Dendritic cell treated with granulocyte-macrophage colony-stimulating factor and Interleukin-4, amounts not matched to agents 40 ng/mL and 50 ng/mL, for 4 days (primary cell): ENCODE measurements around the gene FHOD3.

Experiments used
- H3K27ac Mint-ChIP-seq: one replicate; pipeline ENCODE4 v1.8.0; 2022; ENCODE audit warnings: mild to moderate bottlenecking, mixed read lengths
- H3K27me3 Mint-ChIP-seq: one replicate; pipeline ENCODE4 v1.8.0; 2022; ENCODE audit warnings: mild to moderate bottlenecking, mixed read lengths
- H3K36me3 Mint-ChIP-seq: one replicate; pipeline ENCODE4 v1.8.0; 2022; ENCODE audit warnings: low read depth, mixed read lengths
- H3K4me1 Mint-ChIP-seq: one replicate; pipeline ENCODE4 v1.8.0; 2022; ENCODE audit warnings: low read depth, mixed read lengths
- H3K4me3 Mint-ChIP-seq: one replicate; pipeline ENCODE4 v1.8.0; 2022; ENCODE audit warnings: mild to moderate bottlenecking, moderate library complexity, mixed read lengths
- H3K9me3 Mint-ChIP-seq: one replicate; pipeline ENCODE4 v1.8.0; 2022; ENCODE audit warnings: mixed read lengths
- intact Hi-C: fragments of 100-400 bp; cut with micrococcal nuclease; formaldehyde crosslinking; loops from one replicate; pipeline ENCODE4 v1.15.0; 2022

The FHOD3 gene

GRCh38 chr18:36302676-36303075, 5.2 kb downstream of the FHOD3 start:
- Mint-ChIP-seq H3K9me3 (no peaks in the 10 kb centered on the region), H3K36me3 (no peaks in the 10 kb centered on the region), H3K27ac (no peak overlapping the region), H3K4me1 (no peaks in the 10 kb centered on the region), H3K27me3 (peaks cover 54% of the 10 kb centered on the region), H3K4me3 (no peak overlapping the region)
- intact Hi-C loops = no loop called here

DNA sequence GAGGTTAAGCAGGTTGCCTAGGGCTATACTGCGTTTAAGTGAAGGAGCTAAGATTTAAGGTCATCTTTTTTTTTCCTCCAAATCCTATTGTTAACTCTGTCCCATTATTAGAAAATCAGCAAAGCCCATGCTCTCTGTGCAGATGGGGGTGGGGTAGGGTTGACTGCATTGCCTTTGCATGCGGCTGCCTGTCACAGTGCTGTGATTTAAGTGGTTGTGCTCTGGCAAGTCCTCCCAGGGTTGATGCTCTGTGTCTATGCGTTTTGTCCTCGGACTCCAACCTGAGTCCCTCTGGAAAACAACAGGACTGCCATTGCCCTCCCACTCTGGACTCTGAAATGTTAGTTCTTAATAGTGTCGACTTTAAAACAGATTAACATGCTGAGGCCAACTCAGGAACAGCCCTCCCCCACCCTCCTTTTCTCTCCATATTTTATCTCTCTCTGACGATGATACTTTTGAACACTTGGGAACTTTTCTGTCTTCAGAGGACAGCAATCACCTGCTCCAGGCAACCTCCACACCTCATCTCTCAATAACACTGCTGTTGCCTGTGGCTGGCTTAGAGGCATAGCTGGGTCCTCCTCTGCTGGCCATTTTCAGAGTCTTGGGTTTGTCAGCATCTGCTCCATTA, 5.8 kb downstream of the FHOD3 start:
- no peaks in the 10 kb centered on the region for H3K36me3 Mint-ChIP-seq
- no peak overlapping the region for H3K4me3 Mint-ChIP-seq
- intact Hi-C loops = no loop called here
- no peak overlapping the region for H3K27ac Mint-ChIP-seq
- peaks cover 52% of the 10 kb centered on the region for H3K27me3 Mint-ChIP-seq
- no peaks in the 10 kb centered on the region for H3K4me1 Mint-ChIP-seq
- H3K9me3 Mint-ChIP-seq = no peaks in the 10 kb centered on the region

GRCh38 chr18:36304723-36305122, 7.2 kb downstream of the FHOD3 start:
- H3K36me3 Mint-ChIP-seq = no peaks in the 10 kb centered on the region
- peaks cover 44% of the 10 kb centered on the region for H3K27me3 Mint-ChIP-seq
- H3K4me1 Mint-ChIP-seq = no peaks in the 10 kb centered on the region
- intact Hi-C loops = no loop called here
- no peak overlapping the region for H3K4me3 Mint-ChIP-seq
- H3K27ac Mint-ChIP-seq = no peak overlapping the region
- H3K9me3 Mint-ChIP-seq = no peaks in the 10 kb centered on the region

DNA sequence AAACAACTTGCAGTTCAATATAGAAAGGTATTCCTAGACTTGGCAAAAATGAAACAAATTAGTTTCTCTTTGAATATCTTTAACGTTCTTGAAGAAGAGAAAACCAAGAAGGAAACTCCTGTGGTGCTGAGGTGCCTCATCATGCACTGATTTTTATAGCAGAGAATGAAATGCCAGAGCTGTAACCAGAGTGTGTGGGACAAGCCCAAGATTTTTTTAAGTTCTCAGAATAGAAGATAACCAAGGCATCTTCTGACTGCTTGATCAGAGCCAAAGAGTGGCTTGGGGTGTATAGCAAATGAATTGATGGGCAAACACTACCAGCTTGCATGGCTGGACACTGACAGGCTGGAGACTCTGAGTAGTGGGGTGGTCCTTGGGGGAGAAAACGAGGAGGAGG, 7.9 kb downstream of the FHOD3 start:
- peaks cover 38% of the 10 kb centered on the region for H3K27me3 Mint-ChIP-seq
- intact Hi-C loops = no loop called here
- H3K27ac Mint-ChIP-seq = no peak overlapping the region
- H3K9me3 Mint-ChIP-seq = no peaks in the 10 kb centered on the region
- H3K36me3 Mint-ChIP-seq = no peaks in the 10 kb centered on the region
- no peaks in the 10 kb centered on the region for H3K4me1 Mint-ChIP-seq
- H3K4me3 Mint-ChIP-seq = no peak overlapping the region

GRCh38 chr18:36307513-36307912, 10.0 kb downstream of the FHOD3 start:
- Mint-ChIP-seq H3K27ac (no peak overlapping the region), H3K4me1 (no peaks in the 10 kb centered on the region), H3K27me3 (peaks cover 31% of the 10 kb centered on the region), H3K9me3 (no peaks in the 10 kb centered on the region), H3K36me3 (no peaks in the 10 kb centered on the region), H3K4me3 (no peak overlapping the region)
- intact Hi-C loops = no loop called here

- H3K9me3 Mint-ChIP-seq = no peaks in the 10 kb centered on the region
- H3K4me3 Mint-ChIP-seq = no peak overlapping the region
- H3K27ac Mint-ChIP-seq = no peak overlapping the region
- no peaks in the 10 kb centered on the region for H3K4me1 Mint-ChIP-seq
- peaks cover 21% of the 10 kb centered on the region for H3K27me3 Mint-ChIP-seq
- no peaks in the 10 kb centered on the region for H3K36me3 Mint-ChIP-seq
- intact Hi-C loops = no loop called here
Measured at GRCh38 chr18:36308711-36309435, 11.4 kb downstream of the FHOD3 start.

- Mint-ChIP-seq H3K36me3 (no peaks in the 10 kb centered on the region), H3K27ac (no peak overlapping the region), H3K27me3 (peaks cover 21% of the 10 kb centered on the region), H3K4me3 (no peak overlapping the region), H3K9me3 (no peaks in the 10 kb centered on the region), H3K4me1 (no peaks in the 10 kb centered on the region)
- intact Hi-C loops = no loop called here
Measured at GRCh38 chr18:36309436-36310391, 12.2 kb downstream of the FHOD3 start.

DNA sequence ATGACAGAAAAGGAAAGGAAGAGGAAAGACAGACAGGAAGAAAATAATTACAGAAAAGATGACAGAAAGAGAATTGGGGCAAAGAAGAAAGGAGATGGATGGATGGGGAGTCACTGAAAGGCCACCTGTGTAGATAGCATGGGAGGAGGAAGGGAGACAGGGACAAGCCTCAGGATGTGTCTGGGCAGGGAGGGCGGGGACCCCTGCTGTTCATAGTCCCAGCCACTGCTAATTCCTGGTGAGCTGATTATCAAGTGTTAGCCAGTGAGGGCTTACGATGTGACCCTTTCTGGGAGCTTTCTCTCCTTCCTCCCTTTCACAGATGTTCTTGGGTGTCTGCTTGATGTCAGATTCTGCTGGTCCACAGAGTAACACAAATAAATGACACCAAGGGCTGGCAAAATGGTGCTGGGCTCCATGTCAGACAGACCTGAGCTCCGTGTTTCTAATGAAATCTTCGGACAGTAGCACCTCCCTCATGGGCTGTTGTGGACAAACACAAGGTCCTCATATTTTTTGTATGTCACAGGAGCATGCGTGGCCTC, 13.6 kb downstream of the FHOD3 start:
- no peak overlapping the region for H3K4me3 Mint-ChIP-seq
- intact Hi-C loops = no loop called here
- H3K27ac Mint-ChIP-seq = no peak overlapping the region
- no peaks in the 10 kb centered on the region for H3K36me3 Mint-ChIP-seq
- H3K27me3 Mint-ChIP-seq = peaks cover 15% of the 10 kb centered on the region
- no peaks in the 10 kb centered on the region for H3K4me1 Mint-ChIP-seq
- no peaks in the 10 kb centered on the region for H3K9me3 Mint-ChIP-seq

- Mint-ChIP-seq H3K4me3 (no peak overlapping the region), H3K4me1 (no peaks in the 10 kb centered on the region), H3K27me3 (peaks cover 13% of the 10 kb centered on the region), H3K36me3 (no peaks in the 10 kb centered on the region), H3K27ac (no peak overlapping the region), H3K9me3 (no peaks in the 10 kb centered on the region)
- intact Hi-C loops = no loop called here
Measured at GRCh38 chr18:36312806-36313395, 15.4 kb downstream of the FHOD3 start.

GRCh38 chr18:36314098-36314497, 16.6 kb downstream of the FHOD3 start:
- intact Hi-C loops = no loop called here
- Mint-ChIP-seq H3K4me1 (no peaks in the 10 kb centered on the region), H3K4me3 (no peak overlapping the region), H3K9me3 (peaks cover 11% of the 10 kb centered on the region), H3K36me3 (no peaks in the 10 kb centered on the region), H3K27ac (no peak overlapping the region), H3K27me3 (peaks cover 11% of the 10 kb centered on the region)

DNA sequence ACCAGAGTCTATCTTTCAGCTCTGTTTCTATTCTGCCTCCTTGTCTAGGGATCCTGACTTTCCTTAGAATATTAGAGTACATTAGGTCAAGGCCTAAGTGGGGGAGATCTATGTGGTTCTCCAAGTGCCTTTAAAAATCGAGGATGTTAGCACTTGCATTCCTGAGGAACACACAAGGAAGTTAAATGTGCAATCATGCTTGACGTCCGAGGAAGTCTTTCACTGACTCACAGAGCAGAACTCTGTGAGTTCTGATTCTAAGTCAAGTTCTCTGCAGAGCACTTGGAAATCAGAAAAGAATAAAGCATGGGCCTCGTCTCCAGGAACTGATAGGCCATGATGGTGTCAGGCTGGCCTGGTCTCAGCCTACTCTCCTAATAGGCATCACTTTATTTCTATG, 17.2 kb downstream of the FHOD3 start:
- H3K27me3 Mint-ChIP-seq = peaks cover 8% of the 10 kb centered on the region
- intact Hi-C loops = no loop called here
- H3K36me3 Mint-ChIP-seq = no peaks in the 10 kb centered on the region
- no peak overlapping the region for H3K4me3 Mint-ChIP-seq
- no peaks in the 10 kb centered on the region for H3K4me1 Mint-ChIP-seq
- H3K27ac Mint-ChIP-seq = no peak overlapping the region
- peaks cover 17% of the 10 kb centered on the region for H3K9me3 Mint-ChIP-seq

DNA sequence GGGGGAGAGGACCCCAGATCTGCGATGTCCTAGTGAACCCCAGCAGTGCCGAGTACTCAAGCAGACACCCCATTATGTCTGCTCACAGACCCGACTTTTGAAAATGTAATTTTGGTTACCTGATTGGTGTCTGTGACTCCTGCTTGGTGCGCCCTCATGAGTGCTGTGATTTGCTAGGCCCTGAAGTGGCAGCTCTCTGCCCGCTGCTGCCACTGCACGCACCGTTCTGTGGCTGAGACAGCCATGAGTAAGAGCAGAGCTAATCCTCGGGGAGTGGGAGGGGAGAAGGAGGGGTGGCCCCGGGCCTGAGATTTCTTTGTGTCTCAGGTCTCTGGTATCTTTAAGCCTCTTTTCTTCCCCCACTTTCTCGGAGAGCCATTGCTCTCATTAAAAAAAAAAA, 18.2 kb downstream of the FHOD3 start:
- H3K9me3 Mint-ChIP-seq = peaks cover 17% of the 10 kb centered on the region
- peaks cover 6% of the 10 kb centered on the region for H3K27me3 Mint-ChIP-seq
- no peak overlapping the region for H3K4me3 Mint-ChIP-seq
- no peak overlapping the region for H3K27ac Mint-ChIP-seq
- no peaks in the 10 kb centered on the region for H3K4me1 Mint-ChIP-seq
- intact Hi-C loops = no loop called here
- no peaks in the 10 kb centered on the region for H3K36me3 Mint-ChIP-seq

DNA sequence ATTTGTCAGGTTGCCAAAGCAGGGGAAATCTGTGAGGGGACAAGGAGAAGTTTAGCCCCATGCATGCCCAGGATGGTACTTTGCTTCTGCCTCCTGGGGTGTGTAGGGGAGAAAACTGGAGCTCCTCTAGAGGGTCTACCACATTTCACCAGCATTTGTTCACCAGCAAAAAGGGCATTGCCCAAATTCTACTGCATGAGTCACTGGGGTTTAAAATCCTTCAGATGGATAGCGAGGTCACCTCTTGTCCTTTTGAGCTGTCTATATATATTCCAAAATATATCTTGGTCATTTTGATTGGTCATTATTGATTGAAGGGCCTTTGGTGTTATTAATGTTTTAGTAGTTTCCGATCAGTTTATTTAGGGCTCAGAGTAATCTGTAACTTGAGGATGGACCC, 18.7 kb downstream of the FHOD3 start:
- intact Hi-C loops = no loop called here
- H3K27ac Mint-ChIP-seq = no peak overlapping the region
- no peak overlapping the region for H3K4me3 Mint-ChIP-seq
- peaks cover 4% of the 10 kb centered on the region for H3K27me3 Mint-ChIP-seq
- no peaks in the 10 kb centered on the region for H3K4me1 Mint-ChIP-seq
- H3K36me3 Mint-ChIP-seq = no peaks in the 10 kb centered on the region
- peaks cover 17% of the 10 kb centered on the region for H3K9me3 Mint-ChIP-seq
